ENCODE results near the gene MACROD2.

Gene MACROD2

DNA sequence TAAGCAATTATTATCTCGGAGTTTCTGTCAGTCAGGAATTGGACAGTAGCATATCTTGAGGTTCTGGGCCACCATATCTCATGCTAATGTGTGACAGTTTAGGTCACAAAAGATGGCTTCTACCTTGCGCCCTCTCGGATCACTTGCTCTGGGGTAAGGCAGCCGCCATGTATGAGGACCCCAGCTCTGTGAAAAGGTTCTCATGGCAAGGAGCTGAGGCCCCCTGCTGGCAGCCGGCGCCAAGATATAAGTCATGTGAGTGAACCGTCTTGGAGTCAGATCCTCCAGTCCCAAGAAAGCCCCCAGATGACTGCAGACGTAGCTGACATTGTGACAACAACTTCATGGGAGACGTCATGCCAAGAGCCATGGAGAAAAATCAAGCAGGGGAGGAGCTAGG is 1907.2 kb downstream of the MACROD2 start:
- DNase-seq (ENCODE audit: low read depth in 4 of 4, low spot score in 1 of 4): no peak

DNA sequence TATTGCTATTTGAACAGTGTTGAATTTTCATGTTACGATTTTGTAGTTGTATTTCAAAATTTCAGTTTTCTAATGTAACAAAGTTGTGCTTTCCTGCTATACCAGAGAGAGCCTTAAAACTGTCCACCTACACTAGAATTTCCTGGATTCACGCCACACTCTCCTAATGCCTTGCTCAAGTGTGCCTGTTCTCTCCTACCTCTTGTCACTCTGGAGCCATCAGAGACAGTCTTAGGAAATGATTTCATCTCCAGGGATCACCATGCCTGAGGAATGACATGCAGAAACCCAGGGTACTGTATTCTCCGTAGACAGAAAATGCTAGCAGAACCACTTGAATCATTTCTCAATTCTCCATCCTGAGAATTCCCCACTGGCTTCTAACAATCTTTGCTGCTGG is 1910.3 kb downstream of the MACROD2 start:
- DNase-seq (ENCODE audit: low read depth in 4 of 4, low spot score in 1 of 4): no peak

DNA sequence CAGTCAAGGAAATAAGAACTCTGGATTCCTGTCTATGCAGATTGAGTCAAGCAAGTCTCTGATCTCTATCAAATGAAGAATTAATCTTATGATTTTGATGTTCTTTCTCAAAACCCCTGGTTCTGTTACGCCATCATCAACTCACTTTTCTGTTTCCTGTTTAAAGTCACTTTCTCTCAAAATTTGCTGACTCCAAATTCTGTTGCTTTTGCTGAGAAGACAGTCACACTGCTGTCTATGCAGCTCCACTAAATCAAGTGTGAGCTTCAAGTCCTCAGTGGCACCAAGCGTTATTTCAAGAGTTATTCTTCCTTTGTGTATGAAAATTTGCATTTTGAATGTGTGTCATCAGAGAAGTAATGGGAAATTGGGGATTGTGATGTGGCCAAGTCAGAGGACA is 1914.7 kb downstream of the MACROD2 start:
- DNase-seq (ENCODE audit: low read depth in 4 of 4, low spot score in 1 of 4): no peak

DNA sequence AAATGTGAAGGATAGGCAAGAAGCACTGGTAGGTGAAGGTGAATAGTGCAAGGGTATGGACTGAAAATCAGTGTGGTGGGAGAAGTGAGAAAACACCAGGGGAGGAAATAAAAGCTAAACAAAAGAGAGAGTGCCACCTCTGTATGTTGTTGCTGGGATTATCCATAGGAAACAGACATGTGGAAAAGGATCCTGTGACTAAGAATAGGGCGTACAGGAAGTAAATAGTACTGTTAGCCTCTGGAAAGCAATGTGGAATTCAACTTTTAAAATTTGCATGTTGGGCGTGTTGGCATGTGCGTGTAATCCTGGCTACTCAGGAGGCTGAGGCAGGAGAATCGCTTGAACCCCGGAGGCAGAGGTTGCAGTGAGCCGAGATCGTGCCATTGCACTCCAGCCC is 1916.3 kb downstream of the MACROD2 start:
- DNase-seq (ENCODE audit: low read depth in 4 of 4, low spot score in 1 of 4): no peak

DNA sequence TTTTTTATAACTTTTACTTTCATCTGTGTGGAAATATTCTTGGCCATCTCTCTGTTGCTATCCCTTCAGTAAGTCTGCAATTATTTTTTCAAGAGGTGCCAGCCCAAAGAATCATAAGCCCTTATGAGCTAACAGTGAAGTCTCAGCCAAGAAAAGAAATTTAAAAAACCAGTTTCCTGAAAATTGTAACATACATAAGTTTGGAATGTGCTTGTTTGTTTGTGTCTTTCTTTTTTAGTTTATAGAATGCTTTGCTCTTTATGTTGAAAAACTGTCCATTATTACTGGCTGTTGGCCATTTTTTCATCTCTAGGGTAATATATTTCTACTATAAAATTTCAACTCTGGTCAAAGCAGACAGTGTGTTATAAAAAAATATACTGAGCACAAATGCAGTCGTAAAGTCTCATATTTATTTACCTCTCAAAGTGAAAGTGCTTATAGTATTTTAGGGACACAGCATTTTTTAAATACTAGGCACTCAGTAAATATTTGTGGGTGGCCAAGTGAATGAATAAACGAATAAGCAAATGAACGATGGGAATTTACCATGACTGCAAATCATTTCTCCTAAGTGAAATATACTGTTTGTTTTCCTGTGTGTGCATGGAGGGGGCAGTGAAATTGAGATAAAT is 1918.2 kb downstream of the MACROD2 start:
- DNase-seq (ENCODE audit: low read depth in 4 of 4, low spot score in 1 of 4): no peak

DNA sequence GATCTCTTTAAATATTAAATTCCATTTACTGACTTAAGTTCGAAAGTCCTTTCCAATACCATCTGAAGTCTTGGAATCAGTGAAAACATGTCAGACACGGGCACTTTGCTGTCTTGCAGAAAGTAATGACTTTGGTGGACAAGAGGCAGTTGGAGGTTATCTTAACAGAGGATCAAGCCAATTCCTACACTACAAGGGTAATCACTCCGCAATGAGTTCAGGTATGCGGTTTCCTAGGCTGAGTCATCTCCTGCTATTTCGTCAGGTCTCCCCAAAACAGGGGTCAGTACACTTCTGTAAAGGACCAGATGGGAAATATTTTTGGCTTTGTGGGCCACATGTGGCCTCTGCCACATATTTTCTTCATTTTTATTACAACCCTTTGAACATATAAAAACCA is 1921.3 kb downstream of the MACROD2 start:
- no peak for DNase-seq (ENCODE audit: low read depth in 4 of 4, low spot score in 1 of 4)

DNA sequence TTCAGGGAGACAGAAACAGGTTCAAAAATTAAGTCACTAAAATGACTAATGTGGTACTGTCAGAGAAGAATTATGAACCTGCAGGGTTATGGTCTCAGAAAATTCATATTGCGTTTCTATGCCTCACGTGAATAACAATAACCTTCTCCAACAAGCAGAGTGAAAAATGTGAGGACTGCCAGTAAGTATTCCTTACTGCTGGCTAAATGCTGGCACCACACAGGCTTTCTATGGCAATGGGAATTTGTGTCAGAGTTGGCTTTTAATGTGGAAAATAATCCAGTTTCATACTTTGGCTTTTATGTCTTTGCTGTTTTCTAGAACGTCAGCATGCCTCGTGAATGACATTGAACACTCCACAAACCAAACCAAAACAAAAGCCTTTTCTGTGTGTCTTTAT is 1922.0 kb downstream of the MACROD2 start:
- no peak for DNase-seq (ENCODE audit: low read depth in 4 of 4, low spot score in 1 of 4)

DNA sequence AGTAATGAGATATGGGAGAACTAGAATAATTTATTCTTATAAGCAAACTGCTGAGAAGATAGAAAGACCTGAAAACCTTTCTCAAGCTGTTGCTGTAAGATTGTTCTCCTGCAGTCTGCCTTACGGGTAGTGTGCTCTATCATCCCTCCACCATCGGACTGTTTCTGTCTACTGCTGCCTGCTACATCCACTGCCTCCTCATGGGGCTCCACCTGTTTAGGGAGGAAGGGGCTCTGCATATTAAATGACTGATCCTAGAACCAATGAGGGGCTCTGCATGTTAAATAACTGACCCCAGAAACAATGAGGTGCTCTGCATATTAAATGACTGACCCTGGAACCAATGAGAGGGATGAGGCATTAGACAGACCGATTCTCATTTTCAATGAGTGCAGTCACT is 1923.3 kb downstream of the MACROD2 start:
- no peak for DNase-seq (ENCODE audit: low read depth in 4 of 4, low spot score in 1 of 4)

DNA sequence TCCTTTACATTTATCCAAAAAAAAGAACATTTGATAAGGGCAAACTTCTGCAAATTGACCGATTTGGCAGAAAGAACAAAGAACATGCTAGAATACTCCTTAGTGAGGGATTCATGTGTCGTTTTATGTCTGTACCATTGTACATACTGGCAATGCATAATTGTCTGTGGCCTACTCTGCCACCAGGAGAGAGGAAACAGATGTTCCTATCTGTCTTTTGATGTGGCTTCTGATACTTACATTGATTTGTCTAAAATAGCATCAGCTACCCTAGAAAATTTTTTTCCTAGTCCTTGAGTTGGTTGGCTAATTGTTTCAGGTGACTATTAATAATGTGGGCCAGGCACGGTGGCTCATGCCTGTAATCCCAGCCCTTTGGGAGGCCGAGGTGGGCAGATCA is 1923.8 kb downstream of the MACROD2 start:
- DNase-seq (ENCODE audit: low read depth in 4 of 4, low spot score in 1 of 4): no peak

DNA sequence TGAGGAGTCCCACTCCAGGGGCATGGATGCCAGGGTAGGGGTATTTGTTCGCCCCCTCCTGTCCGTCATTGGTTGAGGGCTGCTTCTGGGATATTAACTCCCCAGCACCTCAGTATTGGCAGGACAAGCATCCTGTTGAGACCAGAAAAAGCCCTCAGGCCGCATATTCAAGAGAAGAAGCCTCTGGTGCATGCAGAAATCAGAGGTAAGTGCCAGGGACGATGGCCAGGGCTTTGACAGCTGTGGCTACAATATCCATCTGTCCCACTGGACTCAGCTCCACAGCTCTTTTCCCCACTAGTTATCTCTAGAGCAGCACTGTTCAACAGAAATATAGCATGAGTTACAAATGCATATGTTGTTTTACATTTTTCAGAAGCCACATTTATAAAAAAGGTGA is 1926.6 kb downstream of the MACROD2 start:
- DNase-seq (ENCODE audit: low read depth in 4 of 4, low spot score in 1 of 4): no peak

DNA sequence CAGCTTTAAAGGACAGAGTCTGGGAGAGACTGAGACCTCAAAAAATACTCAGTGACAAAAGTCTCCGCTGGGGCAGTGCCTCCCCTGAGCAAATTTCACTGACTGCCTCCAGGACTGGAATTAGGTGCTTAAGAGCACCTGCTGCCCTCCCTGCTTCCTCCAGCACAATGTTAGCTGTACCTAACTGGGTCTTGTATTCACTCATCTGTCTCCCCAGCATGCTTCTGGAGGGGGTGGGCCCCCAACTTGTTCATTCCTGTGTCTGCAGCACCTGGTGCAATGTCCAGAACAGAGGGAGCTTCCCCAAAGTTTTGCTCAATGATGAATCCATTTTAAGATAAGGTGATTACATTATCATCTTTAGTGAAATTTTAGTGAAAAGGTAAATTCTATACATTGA is 1927.2 kb downstream of the MACROD2 start:
- DNase-seq (ENCODE audit: low read depth in 4 of 4, low spot score in 1 of 4): no peak

DNA sequence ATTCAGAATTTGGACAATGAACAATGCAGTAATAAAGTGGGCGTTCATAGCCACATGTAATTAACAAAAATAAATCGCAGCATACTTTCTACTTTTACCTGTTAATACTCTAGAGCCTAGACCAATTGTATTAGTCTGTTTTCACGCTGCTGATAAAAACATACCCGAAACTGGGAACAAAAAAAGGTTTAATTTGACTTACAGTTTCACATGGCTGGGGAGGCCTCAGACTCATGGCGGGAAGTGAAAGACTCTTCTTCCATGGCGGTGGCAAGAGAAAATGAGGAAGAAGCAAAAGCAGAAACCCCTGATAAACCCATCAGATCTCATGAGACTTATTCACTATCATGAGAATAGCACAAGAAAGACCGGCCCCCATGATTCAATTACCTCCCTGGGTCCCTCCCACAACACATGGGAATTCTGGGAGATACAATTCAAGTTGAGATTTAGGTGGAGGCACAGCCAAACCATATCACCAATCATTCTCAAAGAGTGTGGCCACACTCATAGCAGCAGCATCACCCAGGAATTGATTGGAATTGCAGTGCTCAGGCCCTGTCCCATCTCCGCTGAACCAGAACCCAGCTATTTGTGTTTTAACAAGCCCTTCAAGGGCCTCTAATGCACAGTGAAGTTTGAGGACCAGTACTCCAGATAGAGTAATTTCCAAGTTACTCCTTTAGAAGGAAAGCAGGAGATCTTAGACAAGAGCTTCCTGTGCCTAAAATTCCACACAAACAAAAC is 1927.9 kb downstream of the MACROD2 start:
- DNase-seq (ENCODE audit: low read depth in 4 of 4, low spot score in 1 of 4): no peak

DNA sequence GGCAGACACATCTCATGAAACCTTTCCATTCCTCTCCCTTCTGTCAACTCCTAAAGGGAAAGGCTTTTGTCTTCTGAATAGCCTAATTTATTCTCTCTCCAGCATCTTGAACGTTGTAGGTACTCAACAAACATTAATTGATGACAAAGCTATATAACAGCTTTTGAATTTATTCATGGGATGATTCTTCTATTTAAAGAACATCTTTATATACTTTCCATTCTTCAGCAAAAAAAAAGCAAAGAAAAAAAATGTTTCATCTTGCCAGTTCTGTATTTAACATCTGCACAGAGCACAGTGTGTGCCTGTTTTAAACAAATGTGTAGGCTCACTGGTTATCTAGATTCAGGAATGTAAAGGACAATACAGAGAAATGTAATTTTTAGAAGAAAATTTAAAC is 1929.2 kb downstream of the MACROD2 start:
- no peak for DNase-seq (ENCODE audit: low read depth in 4 of 4, low spot score in 1 of 4)

DNA sequence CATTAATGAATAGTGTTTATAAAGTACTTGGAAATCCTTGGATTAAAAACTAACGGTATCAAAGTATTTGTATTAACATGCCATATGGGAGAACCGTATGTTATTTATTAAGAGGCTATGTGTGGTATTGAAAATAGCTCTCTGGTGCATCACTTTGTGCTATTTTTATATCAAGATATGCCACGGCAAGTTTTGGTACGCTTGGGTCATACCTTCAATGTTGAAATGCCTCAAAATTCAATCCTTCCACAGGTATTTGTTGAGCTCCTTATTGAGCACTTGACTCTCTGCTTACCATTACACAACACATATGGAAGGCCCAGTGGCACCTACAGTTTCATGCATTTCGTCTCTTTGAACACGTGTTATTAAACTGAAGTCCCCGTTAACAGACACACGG is 1930.1 kb downstream of the MACROD2 start:
- no peak for DNase-seq (ENCODE audit: low read depth in 4 of 4, low spot score in 1 of 4)

DNA sequence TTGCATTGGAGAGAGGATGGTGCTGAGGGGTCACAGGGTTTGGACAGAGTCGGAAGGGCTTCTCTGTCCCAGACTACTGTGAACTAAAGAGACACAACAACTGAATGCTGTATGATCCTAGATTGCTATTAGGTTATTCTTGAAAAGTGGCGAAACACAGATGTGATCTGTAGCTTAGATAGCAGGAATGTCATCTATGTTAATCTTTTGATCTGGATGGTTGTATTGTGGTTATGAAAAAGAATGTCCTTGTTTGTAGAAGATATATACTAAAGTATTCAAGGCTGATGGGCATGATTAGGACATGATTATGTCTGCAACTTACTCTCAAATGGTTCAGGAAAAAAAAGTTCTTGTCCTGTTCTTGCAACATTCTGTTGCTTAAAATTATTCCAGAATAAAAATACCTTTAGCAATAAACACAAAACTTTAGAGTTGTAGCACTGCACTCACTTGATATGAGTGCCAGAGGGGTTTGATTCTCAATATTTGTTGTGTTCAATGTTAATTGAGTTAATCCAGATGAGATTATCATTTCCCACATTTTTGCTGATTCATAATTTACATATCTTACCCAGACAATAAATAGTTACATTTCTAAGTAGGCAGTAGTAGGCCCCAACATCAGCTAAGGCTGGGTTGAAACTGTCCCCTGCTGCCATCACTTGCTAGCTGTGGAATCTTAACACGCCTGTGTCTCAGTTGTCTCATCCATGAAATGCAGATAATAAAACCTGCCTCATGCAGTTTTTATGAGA is 1932.8 kb downstream of the MACROD2 start:
- DNase-seq (ENCODE audit: low read depth in 4 of 4, low spot score in 1 of 4): no peak

DNA sequence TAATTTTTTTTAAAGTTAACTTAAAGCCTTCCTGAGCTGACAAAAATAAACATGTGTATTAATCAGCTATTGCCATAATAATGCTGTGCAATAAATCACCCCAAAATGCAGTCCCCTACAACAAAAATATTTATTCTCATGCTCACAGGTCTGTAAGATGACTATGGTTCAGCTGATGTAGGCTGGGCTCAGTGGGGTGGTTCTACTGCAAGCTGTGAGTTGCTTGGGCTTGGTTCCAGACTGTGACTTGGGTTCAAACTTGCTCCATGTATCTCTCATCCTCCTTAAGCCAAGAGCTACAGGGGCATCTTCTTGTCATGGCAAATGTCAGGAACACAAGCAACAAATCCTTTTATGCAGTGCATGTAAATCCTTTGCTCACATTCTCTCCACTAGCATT is 1933.6 kb downstream of the MACROD2 start:
- no peak for DNase-seq (ENCODE audit: low read depth in 4 of 4, low spot score in 1 of 4)

DNA sequence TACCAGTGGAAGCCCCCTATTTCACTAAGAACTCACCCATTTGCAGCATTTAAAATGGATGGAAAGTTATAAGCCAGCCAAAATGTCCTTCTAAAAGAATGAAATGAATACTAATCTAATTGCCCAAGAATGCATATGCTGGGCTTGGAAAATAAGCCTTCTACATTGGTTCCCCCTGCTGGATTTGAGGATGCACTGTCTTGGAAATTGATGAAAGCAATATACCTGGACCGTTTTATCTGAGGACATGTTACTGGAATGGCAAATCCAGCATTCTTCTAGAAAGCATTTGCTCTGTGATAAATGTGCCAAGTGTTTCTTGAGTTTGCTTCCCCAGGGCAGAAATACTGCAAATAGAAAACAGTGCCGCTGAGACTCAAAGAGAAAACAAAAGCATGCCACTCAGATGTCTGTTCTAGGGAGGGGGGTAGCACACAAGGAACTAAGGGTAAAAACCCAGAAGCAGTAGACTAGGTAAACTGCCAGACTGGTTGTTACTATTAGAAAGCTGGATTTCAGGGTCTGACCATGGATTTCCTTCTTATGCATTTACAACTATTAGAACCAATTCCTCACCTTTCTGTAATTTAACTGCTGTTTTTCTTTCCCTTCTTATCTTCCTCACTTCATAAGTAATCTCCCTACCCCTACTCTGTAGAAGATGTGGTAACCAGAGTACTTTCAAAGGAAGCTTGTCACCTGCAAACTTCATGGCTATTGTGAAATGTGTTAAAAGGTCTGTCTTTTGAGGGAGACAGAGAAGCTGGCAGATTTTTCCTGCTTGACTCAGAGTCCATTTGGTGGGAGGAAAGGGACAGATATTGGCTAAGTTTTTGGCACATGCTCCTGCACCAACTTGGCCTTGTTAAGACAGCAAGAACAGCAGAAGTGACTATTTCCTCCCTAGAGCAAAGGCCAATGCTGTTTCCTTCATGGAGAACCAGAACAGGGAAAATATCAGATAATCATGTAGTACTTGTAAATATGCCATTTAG is 1935.3 kb downstream of the MACROD2 start:
- no peak for DNase-seq (ENCODE audit: low read depth in 4 of 4, low spot score in 1 of 4)

DNA sequence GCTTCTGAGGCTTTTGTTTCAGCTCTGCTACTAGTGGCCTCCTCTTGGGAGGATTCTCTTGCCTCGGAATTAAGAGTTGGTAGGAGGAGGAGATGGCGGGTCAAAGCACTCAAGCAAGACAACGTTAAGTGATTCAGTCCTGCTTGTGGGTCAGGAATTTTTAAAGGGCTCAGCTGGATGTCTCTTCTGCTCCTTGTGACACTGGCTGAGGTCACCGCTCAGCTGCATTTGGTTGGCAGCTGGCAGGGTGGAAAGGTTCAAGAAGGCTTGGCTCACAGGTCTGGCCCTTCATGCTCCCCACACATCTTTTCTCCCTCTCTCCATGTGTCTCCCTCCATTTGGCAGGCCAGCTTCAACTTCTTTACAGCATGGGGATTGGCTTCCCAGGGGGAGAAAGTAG is 1936.6 kb downstream of the MACROD2 start:
- no peak for DNase-seq (ENCODE audit: low read depth in 4 of 4, low spot score in 1 of 4)

DNA sequence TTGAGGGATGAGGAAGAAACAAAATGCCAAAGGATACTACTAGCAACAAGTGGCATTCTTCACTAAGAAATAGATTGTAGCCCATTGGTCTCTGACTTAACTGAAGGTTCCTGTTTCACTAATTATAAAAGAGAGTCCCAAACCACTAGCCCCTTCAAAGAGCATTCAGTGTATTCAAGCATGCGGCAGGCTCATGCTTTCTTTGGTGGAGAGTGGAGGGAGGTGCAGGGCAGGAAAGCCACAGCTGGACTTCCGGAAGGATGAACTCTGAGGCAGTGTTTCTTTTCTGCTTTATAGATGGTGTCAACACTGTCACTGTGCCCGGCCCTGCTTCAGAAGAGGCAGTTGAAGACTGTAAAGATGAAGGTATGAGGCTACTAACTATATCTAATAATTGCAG is 1941.9 kb downstream of the MACROD2 start:
- no peak for DNase-seq (ENCODE audit: low read depth in 4 of 4, low spot score in 1 of 4)

DNA sequence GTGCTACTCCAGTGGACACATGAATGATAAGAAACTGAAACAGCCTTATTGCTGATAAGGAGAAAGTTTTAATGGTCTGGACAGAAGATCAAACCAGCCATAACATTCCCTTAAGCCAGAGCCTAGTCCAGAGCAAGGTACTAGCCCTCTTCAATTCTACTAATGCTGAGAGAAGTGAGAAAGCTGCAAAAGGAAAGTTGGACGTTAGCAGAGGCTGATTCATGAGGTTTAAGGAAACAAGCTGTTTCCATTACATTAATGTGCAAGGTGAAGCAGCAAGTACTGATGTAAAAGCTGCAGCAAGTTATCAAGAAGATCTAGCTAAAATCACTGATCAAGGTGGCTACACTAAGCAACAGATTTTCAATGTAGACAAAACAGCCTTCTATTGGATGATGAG is 1943.5 kb downstream of the MACROD2 start:
- DNase-seq (ENCODE audit: low read depth in 4 of 4, low spot score in 1 of 4): no peak

DNA sequence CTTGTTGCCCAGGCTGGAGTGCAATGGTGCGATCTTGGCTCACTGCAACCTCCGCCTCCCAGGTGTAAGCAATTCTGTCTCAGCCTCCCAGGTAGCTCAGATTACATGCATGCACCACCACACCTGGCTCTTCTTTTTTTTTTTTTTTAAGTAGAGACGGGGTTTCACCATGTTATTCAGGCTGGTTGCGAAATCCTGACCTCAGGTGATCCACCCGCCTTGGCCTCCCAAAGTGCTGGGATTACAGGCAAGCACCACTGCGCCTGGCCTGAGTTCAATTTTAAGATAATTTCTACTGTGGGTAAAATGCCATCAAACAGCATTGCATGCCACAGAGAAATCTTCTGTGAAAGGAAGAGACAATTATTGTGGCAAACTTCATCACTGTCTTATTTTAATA is 1944.8 kb downstream of the MACROD2 start:
- DNase-seq (ENCODE audit: low read depth in 4 of 4, low spot score in 1 of 4): no peak
